Body of pancreas (tissue), 4 donors: ENCODE data around the gene OR2A2. TPM values are rescaled to one million over a fixed set of nuclear protein-coding genes. Genes with fewer than 3 reads are reported as not detected.

Experiments used
- ATAC-seq: fragments of 150-250 bp; one replicate; pipeline ENCODE4 v1.9.1; 2016
- DNase-seq, 4 donors: peaks; one replicate each; pipeline ENCODE4 v3.0.0-alpha.2; 2019
- H3K27ac ChIP-seq, 4 donors: fragments of 200-600 bp; sonication (generic); 1 replicate in 3 of 4; 2 replicates in 1 of 4; pipeline versions ENCODE4 v1.5.1 to v1.6.1; 2016 to 2019; ENCODE audit warnings: mild to moderate bottlenecking in 1 of 4, mixed read lengths in 1 of 4, moderate library complexity in 1 of 4
- H3K27me3 ChIP-seq, 2 donors: fragments of 200-600 bp; sonication (generic); one replicate each; pipeline ENCODE4 v1.6.0; 2016; ENCODE audit warnings: mild to moderate bottlenecking in 1 of 2
- H3K36me3 ChIP-seq, 2 donors: fragments of 200-600 bp; sonication (generic); replicated peaks in 1 of 2; 2 replicates each; pipeline ENCODE4 v1.5.1; 2016; ENCODE audit warnings: low read depth in 2 of 2; ENCODE audit not compliant: insufficient read depth in 1 of 2
- H3K4me1 ChIP-seq: fragments of 200-600 bp; sonication (generic); one replicate; pipeline ENCODE4 v1.6.0; 2016
- H3K4me3 ChIP-seq, 2 donors: fragments of 200-600 bp; sonication (generic); 1 replicate in 1 of 2; 2 replicates in 1 of 2; pipeline ENCODE4 v1.5.1; 2016 to 2019
- H3K9me3 ChIP-seq, 3 donors: fragments of 200-600 bp; sonication (generic); 1 replicate in 2 of 3; 2 replicates in 1 of 3; pipeline ENCODE4 v1.5.1; 2016
- POLR2A ChIP-seq, 3 donors: fragments of 450-650 bp; IDR thresholded peaks; one replicate each; pipeline ENCODE4 v1.6.1; 2016; ENCODE audit warnings: antibody characterized with exemption in 3 of 3, mild to moderate bottlenecking in 2 of 3
- WGBS, 2 donors: methylation state at CpG; one replicate each; pipeline ENCODE4 v1.1.5; 2017; 5-methylcytosine and 5-hydroxymethylcytosine counted together
- intact Hi-C: fragments of 100-400 bp; cut with DNase I; formaldehyde crosslinking; loops from one replicate; pipeline ENCODE4 v1.15.1; 2023
- total RNA-seq, 2 donors: library from RNA; depleted of rRNA; stranded (reverse); fragments of >200 nt; gene quantifications; one replicate each; pipeline ENCODE4 v1.1.0, GENCODE V29; 2016
- TF ChIP-seq, protein P1 (sequence below), 7 experiments: fragments of 450-650 bp in 4 of 7; fragments of 200-600 bp in 3 of 7; sonication (generic) in 3 of 7; IDR thresholded peaks; one replicate each; pipeline ENCODE4 v1.5.1; 2016 to 2019; ENCODE audit warnings: antibody characterized with exemption in 7 of 7

The OR2A2 gene
- total RNA-seq, 2 donors from 2014 or later: not detected

DNA sequence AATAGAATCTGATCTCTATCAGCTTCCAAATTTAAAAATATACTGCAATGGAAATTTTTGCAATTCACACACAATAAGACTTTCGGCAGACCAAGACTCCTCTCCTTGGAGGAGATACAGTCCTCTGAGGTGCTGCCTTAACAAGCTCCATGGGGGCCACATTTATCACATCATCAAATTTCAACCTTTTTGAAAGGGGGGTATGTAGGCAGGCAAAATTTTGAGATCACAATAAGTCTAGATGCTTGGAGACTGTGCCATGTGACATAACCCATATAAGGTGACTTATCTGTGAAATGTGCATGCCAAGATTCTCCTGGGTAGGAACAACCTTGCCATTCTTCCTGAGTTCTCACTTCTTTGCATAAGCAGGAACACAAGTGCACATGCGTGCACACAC, 23.4 kb upstream of the OR2A2 start, which contains the start of gene OR2A12:
TSS of gene OR2A12 (plus strand) at position 301 of the 400 bp plus-strand sequence. CDS start 8,830 bp downstream, outside the sequence.
- ATAC-seq: no peak
- H3K27me3 ChIP-seq: no peaks in the 10 kb centered on the region

DNA sequence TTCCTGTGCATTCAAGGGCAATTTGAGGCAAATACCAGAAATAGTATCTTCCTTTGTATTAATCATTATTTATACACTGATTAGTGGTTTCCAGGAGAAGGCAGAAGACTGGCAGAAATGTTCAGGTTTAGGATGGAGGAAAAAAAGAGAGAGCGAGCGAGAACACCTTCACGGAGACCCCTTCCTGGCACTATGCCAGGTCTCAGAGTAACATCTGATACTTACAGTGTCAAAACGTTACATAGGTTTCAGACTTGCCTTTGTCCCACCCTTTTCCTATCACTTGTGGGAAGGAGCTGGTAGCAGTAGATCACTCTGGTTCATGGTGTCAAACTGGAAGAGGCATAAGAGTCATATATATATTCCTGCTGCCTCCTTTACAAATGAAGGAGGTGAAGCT, 22.7 kb upstream of the OR2A2 start:
- no peaks in the 10 kb centered on the region for H3K9me3 ChIP-seq
- ATAC-seq (no peak), DNase-seq (no peak)
- H3K4me1 ChIP-seq: no peaks in the 10 kb centered on the region
- TF ChIP-seq POLR2A (IDR thresholded peaks at IDR 0.05): no peak
- TF ChIP-seq, protein P1, sequence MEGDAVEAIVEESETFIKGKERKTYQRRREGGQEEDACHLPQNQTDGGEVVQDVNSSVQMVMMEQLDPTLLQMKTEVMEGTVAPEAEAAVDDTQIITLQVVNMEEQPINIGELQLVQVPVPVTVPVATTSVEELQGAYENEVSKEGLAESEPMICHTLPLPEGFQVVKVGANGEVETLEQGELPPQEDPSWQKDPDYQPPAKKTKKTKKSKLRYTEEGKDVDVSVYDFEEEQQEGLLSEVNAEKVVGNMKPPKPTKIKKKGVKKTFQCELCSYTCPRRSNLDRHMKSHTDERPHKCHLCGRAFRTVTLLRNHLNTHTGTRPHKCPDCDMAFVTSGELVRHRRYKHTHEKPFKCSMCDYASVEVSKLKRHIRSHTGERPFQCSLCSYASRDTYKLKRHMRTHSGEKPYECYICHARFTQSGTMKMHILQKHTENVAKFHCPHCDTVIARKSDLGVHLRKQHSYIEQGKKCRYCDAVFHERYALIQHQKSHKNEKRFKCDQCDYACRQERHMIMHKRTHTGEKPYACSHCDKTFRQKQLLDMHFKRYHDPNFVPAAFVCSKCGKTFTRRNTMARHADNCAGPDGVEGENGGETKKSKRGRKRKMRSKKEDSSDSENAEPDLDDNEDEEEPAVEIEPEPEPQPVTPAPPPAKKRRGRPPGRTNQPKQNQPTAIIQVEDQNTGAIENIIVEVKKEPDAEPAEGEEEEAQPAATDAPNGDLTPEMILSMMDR (IDR thresholded peaks at IDR 0.05): no peak
- no peaks in the 10 kb centered on the region for H3K36me3 ChIP-seq
- WGBS, 2 donors: 55 to 58% methylated on average over 4 of the region's 4 CpGs
- no peaks in the 10 kb centered on the region for H3K27me3 ChIP-seq
- intact Hi-C loops: no loop called here
- no peak overlapping the region for H3K27ac ChIP-seq
- H3K4me3 ChIP-seq: no peak overlapping the region

More for the DNA sequence above, 23.4 kb upstream of the OR2A2 start, which contains the start of gene OR2A12:
- H3K27ac ChIP-seq: no peak within 1 kb of the TSS
- no peaks in the 10 kb centered on the region for H3K4me1 ChIP-seq
- DNase-seq: no peak
- intact Hi-C loops: no loop called here
- no peaks in the 10 kb centered on the region for H3K36me3 ChIP-seq
- H3K9me3 ChIP-seq: no peaks in the 10 kb centered on the region
- WGBS, 2 donors: 74 to 78% methylated on average over 2 of the region's 2 CpGs
- no peak within 1 kb of the TSS for H3K4me3 ChIP-seq
- TF ChIP-seq, protein P1 (IDR thresholded peaks at IDR 0.05): no peak
- no peak for TF ChIP-seq POLR2A (IDR thresholded peaks at IDR 0.05)

DNA sequence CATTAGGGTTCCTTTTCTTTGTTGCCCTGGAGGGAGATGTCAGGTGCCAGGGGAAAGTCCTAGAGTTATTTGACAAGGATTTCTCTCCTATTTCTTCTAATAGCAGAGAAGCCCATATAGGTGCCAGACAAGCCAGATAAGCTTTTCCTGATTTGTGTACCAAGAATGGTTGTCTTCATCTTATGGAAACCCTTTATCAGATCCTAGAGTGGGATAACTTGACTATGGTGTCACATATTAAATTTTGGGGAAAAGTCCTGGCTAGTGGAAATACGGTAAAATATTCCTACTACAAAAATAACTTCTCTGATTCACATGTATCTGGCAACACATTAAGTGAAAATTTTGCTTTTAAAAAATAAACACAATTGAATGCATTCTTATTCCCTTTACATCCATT, 22.2 kb upstream of the OR2A2 start:
- H3K27me3 ChIP-seq: no peaks in the 10 kb centered on the region
- TF ChIP-seq, protein P1 (IDR thresholded peaks at IDR 0.05): no peak
- no peak for TF ChIP-seq POLR2A (IDR thresholded peaks at IDR 0.05)
- WGBS, 2 donors: 60 to 67% methylated on average over 1 of the region's 1 CpG
- H3K9me3 ChIP-seq: no peaks in the 10 kb centered on the region
- no peak overlapping the region for H3K27ac ChIP-seq
- no peak overlapping the region for H3K4me3 ChIP-seq
- no peaks in the 10 kb centered on the region for H3K4me1 ChIP-seq
- DNase-seq (no peak), ATAC-seq (no peak)
- H3K36me3 ChIP-seq: no peaks in the 10 kb centered on the region
- intact Hi-C loops: no loop called here

DNA sequence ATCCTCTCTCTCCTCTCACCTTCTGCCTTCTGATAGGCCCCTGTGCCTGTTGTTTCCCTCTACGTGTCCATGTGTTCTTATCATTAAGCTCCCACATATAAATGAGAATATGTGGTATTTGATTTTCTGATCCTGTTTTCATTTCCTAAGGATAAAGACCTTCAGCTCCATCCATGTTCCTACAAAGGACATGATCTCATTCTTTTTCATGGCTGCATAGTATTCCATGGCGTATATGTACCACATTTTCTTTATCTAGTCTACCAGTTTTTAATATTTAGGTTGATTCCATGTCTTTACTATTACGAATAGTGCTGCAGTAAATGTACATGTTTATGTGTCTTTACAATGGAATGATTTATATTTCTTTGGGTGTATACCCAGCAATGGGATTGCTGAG, 18.7 kb upstream of the OR2A2 start:
- H3K27me3 ChIP-seq: no peaks in the 10 kb centered on the region
- no peaks in the 10 kb centered on the region for H3K4me1 ChIP-seq
- 71 to 86% methylated on average over 3 of the region's 3 CpGs for WGBS, 2 donors
- DNase-seq (no peak), ATAC-seq (no peak)
- TF ChIP-seq POLR2A (IDR thresholded peaks at IDR 0.05): no peak
- TF ChIP-seq, protein P1 (IDR thresholded peaks at IDR 0.05): no peak
- H3K4me3 ChIP-seq: no peak overlapping the region
- intact Hi-C loops: no loop called here
- H3K27ac ChIP-seq: no peak overlapping the region
- no peaks in the 10 kb centered on the region for H3K9me3 ChIP-seq
- H3K36me3 ChIP-seq: no peaks in the 10 kb centered on the region

DNA sequence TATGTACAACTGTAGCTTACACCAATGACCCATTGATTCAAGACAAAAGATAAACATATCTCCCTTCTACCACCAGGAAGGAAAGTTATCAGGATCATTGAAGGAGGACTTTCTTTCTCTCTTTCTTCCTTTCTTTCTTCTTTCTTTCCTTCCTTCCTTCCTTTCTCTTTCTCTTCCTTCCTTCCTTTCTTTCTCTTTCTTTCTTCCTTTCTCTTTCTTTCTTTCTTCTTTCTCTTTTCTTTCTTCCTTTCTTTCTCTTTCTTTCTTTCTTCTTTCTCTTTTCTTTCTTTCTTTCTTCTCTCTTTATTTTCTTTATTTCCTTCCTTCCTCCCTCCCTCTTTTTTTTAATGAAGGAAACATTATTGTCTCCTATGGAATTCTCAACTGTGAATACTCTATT, 10.6 kb upstream of the OR2A2 start:
- Histone ChIP-seq H3K36me3 (no peaks in the 10 kb centered on the region), H3K27me3 (no peaks in the 10 kb centered on the region), H3K4me3 (no peak overlapping the region), H3K9me3 (no peaks in the 10 kb centered on the region), H3K4me1 (no peaks in the 10 kb centered on the region), H3K27ac (no peak overlapping the region)
- ATAC-seq: no peak
- no peak for TF ChIP-seq POLR2A (IDR thresholded peaks at IDR 0.05)
- TF ChIP-seq, protein P1 (IDR thresholded peaks at IDR 0.05): no peak
- no peak for DNase-seq
- intact Hi-C loops: no loop called here
